ENCODE data around the gene GHRL. TPM values are rescaled to one million over a fixed set of nuclear protein-coding genes. Genes with fewer than 3 reads are reported as not detected.

GHRL gene
- total and polyA plus RNA-seq, 7 donors, result 0.16 to 0.88 (median 0.18) TPM; not detected in 4

GRCh38 chr3:10289077-10289476, 3.7 kb downstream of the GHRL start:
- no peak for TF ChIP-seq CTCF (IDR thresholded peaks at IDR 0.05)
- 86 to 89% (median 87%) methylated on average over 9 of the region's 9 CpGs for WGBS, 3 donors
- no peak for DNase-seq
- Histone ChIP-seq H3K27ac (no peak overlapping the region), H3K9me3 (no peaks in the 10 kb centered on the region), H3K4me1 (no peaks in the 10 kb centered on the region), H3K27me3 (ENCODE audit: insufficient read depth in 3 of 3, low read length in 2 of 3) (no peaks in the 10 kb centered on the region), H3K36me3 (ENCODE audit: insufficient read depth in 1 of 2, low read depth in 1 of 2) (peaks cover 0 to 91% of the 10 kb centered on the region in 2 donors), H3K4me3 (no peak overlapping the region)
- intact Hi-C loops (cut with DNase I), result no loop called here
- ATAC-seq, result no peak

GRCh38 chr3:10288575-10288960, 4.2 kb downstream of the GHRL start:
- ATAC-seq, result no peak
- Histone ChIP-seq H3K4me1 (no peaks in the 10 kb centered on the region), H3K4me3 (no peak overlapping the region), H3K27ac (no peak overlapping the region), H3K9me3 (no peaks in the 10 kb centered on the region), H3K36me3 (ENCODE audit: insufficient read depth in 1 of 2, low read depth in 1 of 2) (peaks cover 0 to 91% of the 10 kb centered on the region in 2 donors), H3K27me3 (ENCODE audit: insufficient read depth in 3 of 3, low read length in 2 of 3) (no peaks in the 10 kb centered on the region)
- intact Hi-C loops (cut with DNase I), result no loop called here
- TF ChIP-seq CTCF (IDR thresholded peaks at IDR 0.05), result no peak
- 87 to 97% (median 93%) methylated on average over 10 to 11 of the region's 11 CpGs for WGBS, 3 donors
- DNase-seq, result no peak

GRCh38 chr3:10287936-10288574, 4.7 kb downstream of the GHRL start:
- TF ChIP-seq CTCF (IDR thresholded peaks at IDR 0.05), result no peak

GRCh38 chr3:10286596-10287295, 6.0 kb downstream of the GHRL start:
- no peaks in the 10 kb centered on the region for H3K27me3 ChIP-seq (ENCODE audit: insufficient read depth in 3 of 3, low read length in 2 of 3)
- no peaks in the 10 kb centered on the region for H3K9me3 ChIP-seq
- H3K27ac ChIP-seq, result no peak overlapping the region
- peaks cover 0 to 93% of the 10 kb centered on the region in 2 donors for H3K36me3 ChIP-seq (ENCODE audit: insufficient read depth in 1 of 2, low read depth in 1 of 2)
- no peak for TF ChIP-seq CTCF (IDR thresholded peaks at IDR 0.05)
- DNase-seq (no peak), ATAC-seq (peak in 1 of 4 donors; percentile 56)
- no peak overlapping the region for H3K4me3 ChIP-seq
- WGBS, 3 donors, result 45 to 66% (median 53%) methylated on average over 2 of the region's 2 CpGs
- intact Hi-C loops (cut with DNase I), result no loop called here
- no peaks in the 10 kb centered on the region for H3K4me1 ChIP-seq

More at GRCh38 chr3:10287936-10288574, 4.7 kb downstream of the GHRL start:
- intact Hi-C loops (cut with DNase I), result no loop called here
- H3K27ac ChIP-seq, result no peak overlapping the region
- H3K4me1 ChIP-seq, result no peaks in the 10 kb centered on the region
- H3K4me3 ChIP-seq, result no peak overlapping the region
- ATAC-seq (no peak), DNase-seq (no peak)
- WGBS, 3 donors, result 88 to 94% (median 91%) methylated on average over 12 of the region's 12 CpGs
- H3K9me3 ChIP-seq, result no peaks in the 10 kb centered on the region
- peaks cover 0 to 92% of the 10 kb centered on the region in 2 donors for H3K36me3 ChIP-seq (ENCODE audit: insufficient read depth in 1 of 2, low read depth in 1 of 2)
- no peaks in the 10 kb centered on the region for H3K27me3 ChIP-seq (ENCODE audit: insufficient read depth in 3 of 3, low read length in 2 of 3)
